NT2/D1 (cell line): ENCODE data around the gene CTNNA3.

ENCODE experiments used
- DNase-seq: peaks from one replicate; pipeline ENCODE4 v3.0.0-alpha.2; 2011; ENCODE audit warnings: low read depth, low spot score
- H3K27me3 ChIP-seq: 2 replicates; pipeline ENCODE4 v1.6.0; 2011; ENCODE audit warnings: mild to moderate bottlenecking; ENCODE audit not compliant: insufficient read length, insufficient read depth
- H3K36me3 ChIP-seq: 2 replicates; pipeline ENCODE4 v1.6.1; 2011; ENCODE audit warnings: mild to moderate bottlenecking, low read length, mixed read lengths; ENCODE audit not compliant: insufficient read depth, insufficient read length
- H3K4me1 ChIP-seq: 2 replicates; pipeline ENCODE4 v1.5.1; 2011; ENCODE audit not compliant: insufficient read depth, insufficient read length
- H3K4me3 ChIP-seq: 2 replicates; pipeline ENCODE4 v1.5.1; 2011; ENCODE audit warnings: low read depth; ENCODE audit not compliant: insufficient read length
- H3K9ac ChIP-seq: 2 replicates; pipeline ENCODE4 v1.6.0; 2011; ENCODE audit warnings: low read depth; ENCODE audit not compliant: insufficient read length
- H3K9me3 ChIP-seq: 2 replicates; pipeline ENCODE4 v1.5.1; 2011; ENCODE audit warnings: mild to moderate bottlenecking, low read length; ENCODE audit not compliant: insufficient read depth
- SUZ12 ChIP-seq: IDR thresholded peaks from 2 replicates; pipeline ENCODE4 v1.6.1; 2011; ENCODE audit not compliant: insufficient read length, insufficient read depth; ENCODE audit errors: extremely low read depth
- YY1 ChIP-seq: IDR thresholded peaks from 2 replicates; pipeline ENCODE4 v1.6.1; 2011; ENCODE audit not compliant: insufficient read length, insufficient read depth
- ZNF274 ChIP-seq: IDR thresholded peaks from 2 replicates; pipeline ENCODE4 v1.6.1; 2011; ENCODE audit warnings: mild to moderate bottlenecking, low read depth, low read length

The CTNNA3 gene

DNA sequence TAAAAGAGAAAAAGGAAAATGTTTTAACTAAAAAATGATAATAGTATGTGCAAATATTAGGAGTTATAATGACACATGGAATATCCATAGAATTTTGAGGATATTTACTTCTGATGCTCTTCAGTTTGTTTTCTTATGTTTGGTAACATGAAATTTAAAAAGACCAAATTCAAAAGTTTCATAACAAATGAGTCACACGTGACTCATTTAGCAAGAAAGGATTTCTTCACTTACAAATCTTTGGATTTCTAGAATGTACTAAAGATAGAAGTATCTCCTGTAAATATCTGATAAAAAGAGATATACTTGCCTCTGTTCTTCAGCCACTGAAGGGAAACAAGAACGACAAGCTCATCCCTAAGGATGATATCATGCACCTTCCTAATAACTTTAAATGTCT lies 1544.6 kb downstream of the CTNNA3 start:
- no peaks in the 10 kb centered on the region for H3K9me3 ChIP-seq
- TF ChIP-seq ZNF274 (no peak), YY1 (no peak), SUZ12 (no peak)
- no peaks in the 10 kb centered on the region for H3K36me3 ChIP-seq
- no peaks in the 10 kb centered on the region for H3K27me3 ChIP-seq
- H3K4me3 ChIP-seq: no peak overlapping the region
- H3K4me1 ChIP-seq: no peaks in the 10 kb centered on the region
- no peak for DNase-seq
- H3K9ac ChIP-seq: no peak overlapping the region

- H3K9me3 ChIP-seq: no peaks in the 10 kb centered on the region
- H3K4me3 ChIP-seq: no peak overlapping the region
- H3K36me3 ChIP-seq: no peaks in the 10 kb centered on the region
- H3K9ac ChIP-seq: no peak overlapping the region
- DNase-seq: no peak
- TF ChIP-seq SUZ12 (no peak), YY1 (no peak)
- H3K27me3 ChIP-seq: no peaks in the 10 kb centered on the region
- no peaks in the 10 kb centered on the region for H3K4me1 ChIP-seq
Observed at GRCh38 chr10:66148312-66148711, 1547.7 kb downstream of the CTNNA3 start.

- Histone ChIP-seq H3K27me3 (no peaks in the 10 kb centered on the region), H3K9me3 (no peaks in the 10 kb centered on the region), H3K9ac (no peak overlapping the region), H3K4me3 (no peak overlapping the region), H3K36me3 (no peaks in the 10 kb centered on the region), H3K4me1 (no peaks in the 10 kb centered on the region)
- DNase-seq: no peak
- TF ChIP-seq SUZ12 (no peak), YY1 (no peak)
Observed at GRCh38 chr10:66144016-66144415, 1552.0 kb downstream of the CTNNA3 start.

- no peaks in the 10 kb centered on the region for H3K36me3 ChIP-seq
- H3K9ac ChIP-seq: no peak overlapping the region
- H3K4me1 ChIP-seq: no peaks in the 10 kb centered on the region
- H3K9me3 ChIP-seq: no peaks in the 10 kb centered on the region
- H3K4me3 ChIP-seq: no peak overlapping the region
- no peak for DNase-seq
- no peak for TF ChIP-seq YY1
- TF ChIP-seq SUZ12: no peak
- no peak for TF ChIP-seq ZNF274
- no peaks in the 10 kb centered on the region for H3K27me3 ChIP-seq
Observed at GRCh38 chr10:66102756-66103155, 1593.2 kb downstream of the CTNNA3 start.

DNA sequence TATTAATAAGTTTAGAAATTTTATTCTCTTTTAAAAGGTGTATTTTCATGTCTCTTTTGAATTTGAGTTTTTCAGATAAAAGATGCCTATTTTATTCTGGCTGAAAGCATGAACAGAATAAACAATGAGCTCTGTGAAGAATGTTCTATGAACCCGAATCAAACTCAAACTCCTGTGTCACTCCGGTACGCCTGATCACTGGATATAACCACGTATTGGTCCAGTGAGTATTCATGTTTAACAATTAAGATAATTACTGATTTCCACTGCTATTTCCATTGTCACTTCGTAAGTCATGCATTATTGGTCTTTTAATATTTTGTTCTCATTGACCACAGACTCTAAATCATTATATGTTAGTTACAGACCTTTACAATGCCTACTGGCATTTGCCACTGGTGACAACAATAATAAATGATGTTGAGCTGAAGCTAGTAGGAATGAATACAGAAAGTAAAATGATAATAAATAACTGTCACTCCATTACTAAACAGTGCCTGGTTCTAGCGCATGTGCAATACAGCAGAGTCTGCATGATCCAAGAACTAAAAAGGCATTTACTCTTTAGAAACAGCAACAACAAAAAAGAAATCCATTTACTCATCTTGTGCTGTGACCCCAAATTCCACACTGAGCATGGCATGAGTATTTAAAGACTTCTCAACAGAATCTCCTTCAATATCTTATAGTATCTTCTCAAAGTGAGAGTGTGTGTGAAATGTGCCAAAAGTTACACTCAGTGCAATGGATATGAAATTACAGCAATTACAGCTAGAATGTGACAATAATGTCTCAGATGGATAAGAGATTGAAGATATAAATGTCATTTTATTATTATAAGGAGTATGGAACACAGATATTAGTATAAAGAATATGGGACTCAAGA lies 1597.2 kb downstream of the CTNNA3 start:
- DNase-seq: no peak
- no peaks in the 10 kb centered on the region for H3K36me3 ChIP-seq
- TF ChIP-seq YY1: no peak
- no peak for TF ChIP-seq SUZ12
- TF ChIP-seq ZNF274: no peak
- no peaks in the 10 kb centered on the region for H3K27me3 ChIP-seq
- H3K9ac ChIP-seq: no peak overlapping the region
- H3K9me3 ChIP-seq: no peaks in the 10 kb centered on the region
- H3K4me1 ChIP-seq: no peaks in the 10 kb centered on the region
- no peak overlapping the region for H3K4me3 ChIP-seq

DNA sequence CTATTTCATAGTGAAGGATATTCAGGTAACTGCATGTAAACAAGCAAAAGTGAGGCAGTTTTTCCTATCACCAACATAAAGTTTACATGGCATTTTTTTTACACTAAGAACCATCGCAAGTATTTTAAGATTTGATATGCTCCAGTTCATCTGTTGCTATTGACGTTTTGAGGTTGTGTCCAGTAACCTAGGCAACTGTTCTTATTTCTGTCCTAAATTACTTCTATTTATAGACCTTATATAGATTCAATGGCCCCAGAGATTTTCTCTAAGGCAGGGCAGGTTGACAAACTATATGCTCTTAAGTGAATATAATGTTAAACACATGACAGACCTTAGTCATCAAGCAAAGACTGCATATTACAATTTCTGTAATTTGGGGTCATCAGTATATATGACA lies 1600.4 kb downstream of the CTNNA3 start:
- H3K4me3 ChIP-seq: no peak overlapping the region
- no peaks in the 10 kb centered on the region for H3K27me3 ChIP-seq
- no peak overlapping the region for H3K9ac ChIP-seq
- no peaks in the 10 kb centered on the region for H3K36me3 ChIP-seq
- no peaks in the 10 kb centered on the region for H3K4me1 ChIP-seq
- TF ChIP-seq ZNF274 (no peak), YY1 (no peak), SUZ12 (no peak)
- no peaks in the 10 kb centered on the region for H3K9me3 ChIP-seq
- DNase-seq: no peak

DNA sequence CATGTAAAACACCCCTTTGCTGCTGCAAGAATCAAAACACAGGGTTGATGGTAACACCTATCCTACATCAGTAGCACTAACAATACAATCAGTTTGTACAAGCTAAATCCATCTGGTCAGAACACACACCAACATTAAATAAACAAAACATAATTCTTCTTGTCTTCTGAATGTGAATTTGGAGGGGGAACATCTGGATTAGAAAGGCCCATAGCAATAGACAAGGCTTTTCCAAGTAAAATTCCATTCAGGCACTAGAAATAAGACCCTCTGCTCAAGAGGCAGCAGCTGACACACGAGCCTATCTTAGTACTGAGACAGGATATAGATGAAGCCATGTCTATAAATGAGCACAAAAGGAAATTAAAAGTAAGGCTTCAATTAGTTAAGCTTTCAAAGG lies 1610.1 kb downstream of the CTNNA3 start:
- no peak overlapping the region for H3K4me3 ChIP-seq
- no peak for DNase-seq
- H3K9ac ChIP-seq: no peak overlapping the region
- no peaks in the 10 kb centered on the region for H3K36me3 ChIP-seq
- H3K27me3 ChIP-seq: no peaks in the 10 kb centered on the region
- H3K9me3 ChIP-seq: no peaks in the 10 kb centered on the region
- H3K4me1 ChIP-seq: no peaks in the 10 kb centered on the region
- TF ChIP-seq SUZ12 (no peak), YY1 (no peak), ZNF274 (no peak)

GRCh38 chr10:66071907-66072306 lies 1624.1 kb downstream of the CTNNA3 start:
- no peak for DNase-seq
- Histone ChIP-seq H3K9me3 (no peaks in the 10 kb centered on the region), H3K36me3 (no peaks in the 10 kb centered on the region), H3K27me3 (no peaks in the 10 kb centered on the region), H3K4me1 (no peaks in the 10 kb centered on the region), H3K9ac (no peak overlapping the region), H3K4me3 (no peak overlapping the region)
- TF ChIP-seq ZNF274 (no peak), SUZ12 (no peak), YY1 (no peak)
